GM12875 (cell line): Measurements from ENCODE around the gene ANXA11.
"Not testable (repeated sequence)": the region's sequence is repeated elsewhere in the genome, so short reads cannot be mapped to it uniquely, and the experiment has no call there.

Experiments used
- H3K4me3 ChIP-seq: one replicate; pipeline ENCODE4 v1.5.1; 2011; ENCODE audit warnings: low read depth, low read length, control low read depth
- CTCF ChIP-seq: IDR thresholded peaks from 2 replicates; pipeline ENCODE4 v1.5.1; 2011; ENCODE audit warnings: low read depth, mild to moderate bottlenecking, control low read depth, inconsistent platforms, low read length, moderate library complexity, borderline replicate concordance; ENCODE audit not compliant: insufficient read depth

Gene ANXA11

GRCh38 chr10:80205477-80206276 is at the start of gene ANXA11:
TSS of gene ANXA11 (minus strand) at chr10:80205537. CDS start at chr10:80172861, 32,676 bp downstream.
- TF ChIP-seq CTCF: no peak

GRCh38 chr10:80254726-80255125 is 49.4 kb upstream of the ANXA11 start:
- not testable (repeated sequence) for H3K4me3 ChIP-seq

More at GRCh38 chr10:80205477-80206276, at the start of gene ANXA11:
- peak within 1 kb of the TSS; percentile 76 for H3K4me3 ChIP-seq

- not testable (repeated sequence) for H3K4me3 ChIP-seq
Observed at GRCh38 chr10:80253963-80254271, 48.6 kb upstream of the ANXA11 start.

- TF ChIP-seq CTCF: no peak
- no peak overlapping the region for H3K4me3 ChIP-seq
Observed at GRCh38 chr10:80253266-80253962, 48.1 kb upstream of the ANXA11 start.

- no peak for TF ChIP-seq CTCF
- no peak overlapping the region for H3K4me3 ChIP-seq
Observed at GRCh38 chr10:80252296-80252887, 47.1 kb upstream of the ANXA11 start.

- H3K4me3 ChIP-seq: not testable (repeated sequence)
Observed at GRCh38 chr10:80251703-80252280, 46.5 kb upstream of the ANXA11 start.

- not testable (repeated sequence) for H3K4me3 ChIP-seq
Observed at GRCh38 chr10:80250399-80250798, 45.1 kb upstream of the ANXA11 start.

- not testable (repeated sequence) for H3K4me3 ChIP-seq
Observed at GRCh38 chr10:80249906-80250305, 44.6 kb upstream of the ANXA11 start.

GRCh38 chr10:80247611-80248010 is 42.3 kb upstream of the ANXA11 start:
- H3K4me3 ChIP-seq: not testable (repeated sequence)

GRCh38 chr10:80244371-80244770 is 39.0 kb upstream of the ANXA11 start:
- H3K4me3 ChIP-seq: not testable (repeated sequence)

GRCh38 chr10:80242341-80242740 is 37.0 kb upstream of the ANXA11 start:
- H3K4me3 ChIP-seq: not testable (repeated sequence)

- not testable (repeated sequence) for H3K4me3 ChIP-seq
Observed at GRCh38 chr10:80236457-80236856, 31.1 kb upstream of the ANXA11 start.

- H3K4me3 ChIP-seq: not testable (repeated sequence)
Observed at GRCh38 chr10:80234331-80235235, 29.2 kb upstream of the ANXA11 start.

- H3K4me3 ChIP-seq: not testable (repeated sequence)
Observed at GRCh38 chr10:80233871-80234270, 28.5 kb upstream of the ANXA11 start.

- not testable (repeated sequence) for H3K4me3 ChIP-seq
Observed at GRCh38 chr10:80226723-80227122, 21.4 kb upstream of the ANXA11 start.
